CD4-positive, alpha-beta T cell treated with Interleukin-6 at 100 ng/mL for 8 hours (primary cell): ENCODE results near the gene AP2M1.
"Not testable (repeated sequence)": the region's sequence is repeated elsewhere in the genome, so short reads cannot be mapped to it uniquely, and the experiment has no call there.

Experiments
- DNase-seq: peaks from one replicate; pipeline ENCODE4 v3.0.0-alpha.2; 2020; ENCODE audit warnings: mixed read lengths, low spot score

Gene AP2M1

DNA sequence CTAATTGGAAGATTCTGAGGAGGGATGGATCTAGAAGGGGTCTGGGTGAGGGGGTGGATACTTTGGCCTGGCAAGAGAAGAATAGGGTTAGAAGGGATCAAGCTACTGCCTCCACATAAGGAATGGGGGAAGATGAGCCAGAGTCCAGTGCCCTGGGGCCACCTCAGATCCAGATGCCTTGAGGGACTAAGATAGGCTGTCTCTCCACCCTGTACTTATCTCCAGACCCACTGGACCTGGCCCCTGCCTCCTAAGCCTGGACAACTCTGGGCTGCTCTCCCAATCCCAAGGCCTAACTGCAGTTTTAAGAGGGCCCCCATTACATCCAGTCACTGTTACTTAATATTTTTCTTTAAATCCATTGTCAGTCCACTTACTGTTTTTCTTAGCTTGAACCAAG is 17.4 kb upstream of the AP2M1 start:
- DNase-seq = no peak

DNA sequence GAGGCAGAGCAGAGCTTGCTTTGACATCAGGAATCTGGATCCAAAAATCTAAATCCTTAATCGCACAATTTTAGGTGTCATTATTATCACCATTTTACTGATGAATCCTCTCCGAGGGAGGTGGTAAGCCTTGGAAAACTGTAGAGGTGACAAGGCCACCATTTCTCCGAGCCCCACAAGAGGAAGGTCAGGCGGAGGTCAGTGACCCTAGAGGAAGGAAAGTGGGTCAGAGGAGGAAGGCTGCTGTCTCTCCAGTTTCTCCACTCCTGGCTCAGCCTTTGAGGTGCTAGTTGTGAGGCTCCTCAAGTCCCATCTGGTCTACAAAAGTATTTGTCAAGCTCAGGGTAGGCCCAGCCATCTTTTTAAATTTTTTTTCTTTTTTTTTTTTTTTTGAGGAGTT is 16.3 kb upstream of the AP2M1 start:
- DNase-seq = no peak

GRCh38 chr3:184160456-184160855 is 14.2 kb upstream of the AP2M1 start:
- no peak for DNase-seq

DNA sequence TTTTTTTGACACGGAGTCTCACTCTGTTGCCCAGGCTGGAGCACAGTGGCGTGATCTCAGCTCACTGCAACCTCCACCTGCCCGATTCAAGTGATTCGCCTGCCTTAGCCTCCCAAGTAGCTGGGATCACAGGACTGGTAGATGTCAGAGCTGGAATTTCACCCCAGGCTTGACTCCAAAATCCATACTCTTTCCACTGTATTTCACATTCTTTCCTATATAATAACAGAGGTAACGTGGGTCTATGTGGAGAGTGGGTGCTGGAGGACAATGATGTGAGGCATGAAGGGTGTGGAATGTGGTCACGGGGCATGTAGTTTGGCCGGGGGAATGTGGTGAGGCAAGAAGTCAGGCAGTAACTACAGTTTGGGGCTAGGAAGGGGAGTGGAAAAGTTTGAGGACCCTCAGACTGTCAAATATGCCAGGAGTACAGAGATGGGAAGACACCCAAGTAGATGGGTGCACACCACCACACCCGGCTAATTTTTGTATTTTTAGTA is 12.0 kb upstream of the AP2M1 start:
- not testable (repeated sequence) for DNase-seq

GRCh38 chr3:184164648-184165330 is 9.9 kb upstream of the AP2M1 start:
- no peak for DNase-seq

- no peak for DNase-seq
Measured at GRCh38 chr3:184165543-184165942, 9.1 kb upstream of the AP2M1 start.

DNA sequence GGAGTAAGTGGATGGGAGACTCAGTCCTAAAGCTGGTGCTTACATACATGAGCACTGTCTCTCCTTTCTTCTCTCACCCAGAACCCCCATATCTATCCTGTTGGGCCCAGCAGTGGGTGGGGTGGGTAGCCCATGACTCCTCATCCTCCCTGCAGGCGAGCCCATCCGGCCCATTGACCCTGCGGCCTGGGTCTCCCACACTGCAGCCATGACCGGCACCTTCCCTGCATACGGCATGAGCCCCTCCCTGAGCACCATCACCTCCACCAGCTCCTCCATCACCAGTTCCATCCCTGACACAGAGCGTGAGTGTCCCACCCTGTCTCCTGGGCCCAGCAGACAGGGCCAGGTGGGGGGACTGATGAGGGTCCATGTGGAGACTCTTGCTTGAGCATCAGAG is 8.0 kb upstream of the AP2M1 start:
- DNase-seq = no peak

- DNase-seq = no peak
Measured at GRCh38 chr3:184167786-184168185, 6.9 kb upstream of the AP2M1 start.

GRCh38 chr3:184168363-184169120 is 6.1 kb upstream of the AP2M1 start:
- no peak for DNase-seq

DNA sequence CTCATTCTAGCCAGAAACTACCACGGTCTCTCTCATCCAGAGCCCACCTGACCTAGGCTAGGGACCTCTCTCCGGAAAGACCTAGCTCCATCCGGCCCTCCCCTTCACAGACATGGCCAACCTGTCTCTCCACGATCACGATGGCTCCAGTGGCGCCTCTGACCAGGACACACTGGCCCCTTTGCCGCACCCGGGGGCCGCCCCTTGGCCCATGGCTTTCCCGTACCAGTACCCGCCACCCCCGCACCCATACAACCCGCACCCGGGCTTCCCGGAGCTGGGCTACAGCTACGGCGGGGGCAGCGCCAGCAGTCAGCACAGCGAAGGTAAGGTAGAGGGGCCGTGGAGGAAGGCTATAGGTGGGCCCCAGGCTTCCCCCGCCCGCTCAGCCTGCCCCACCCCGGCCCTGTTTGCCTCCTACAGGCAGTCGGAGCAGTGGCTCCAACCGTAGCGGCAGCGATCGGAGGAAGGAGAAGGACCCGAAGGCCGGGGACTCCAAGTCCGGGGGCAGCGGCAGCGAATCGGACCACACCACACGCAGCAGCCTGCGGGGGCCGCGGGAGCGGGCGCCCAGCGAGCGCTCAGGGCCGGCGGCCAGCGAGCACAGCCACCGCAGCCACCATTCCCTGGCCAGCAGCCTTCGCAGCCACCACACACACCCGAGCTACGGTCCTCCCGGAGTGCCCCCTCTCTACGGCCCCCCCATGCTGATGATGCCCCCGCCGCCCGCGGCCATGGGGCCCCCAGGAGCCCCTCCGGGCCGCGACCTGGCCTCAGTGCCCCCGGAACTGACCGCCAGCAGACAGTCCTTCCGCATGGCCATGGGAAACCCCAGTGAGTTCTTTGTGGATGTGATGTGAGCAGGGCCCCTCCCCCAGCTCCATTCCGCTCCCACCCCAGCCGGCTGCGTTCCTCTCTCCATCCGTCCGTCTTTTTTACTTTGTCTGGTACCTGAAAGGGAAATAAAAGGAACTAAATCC is 4.5 kb upstream of the AP2M1 start:
- DNase-seq = no peak

DNA sequence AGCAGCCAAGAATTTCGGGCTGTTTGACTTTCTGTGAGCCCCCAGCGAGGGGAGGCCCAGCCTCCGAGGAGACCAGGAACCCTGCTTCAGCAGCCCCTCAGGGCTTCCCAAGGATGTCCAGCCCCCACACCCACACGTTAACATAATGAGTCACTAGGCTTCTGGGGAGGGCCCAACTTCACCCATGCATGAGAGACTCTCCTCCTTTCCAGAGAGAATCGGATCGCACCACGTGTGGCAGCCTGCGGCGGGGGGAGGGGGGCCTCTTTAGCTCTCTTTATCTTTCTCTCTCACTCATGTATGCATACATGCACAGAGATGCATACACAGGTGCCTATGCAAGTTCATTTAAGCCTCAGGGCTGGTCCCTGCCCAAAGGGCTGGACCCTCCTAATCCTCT is 3.1 kb upstream of the AP2M1 start:
- DNase-seq = no peak

- no peak for DNase-seq
Measured at GRCh38 chr3:184172681-184173373, 1.8 kb upstream of the AP2M1 start.

DNA sequence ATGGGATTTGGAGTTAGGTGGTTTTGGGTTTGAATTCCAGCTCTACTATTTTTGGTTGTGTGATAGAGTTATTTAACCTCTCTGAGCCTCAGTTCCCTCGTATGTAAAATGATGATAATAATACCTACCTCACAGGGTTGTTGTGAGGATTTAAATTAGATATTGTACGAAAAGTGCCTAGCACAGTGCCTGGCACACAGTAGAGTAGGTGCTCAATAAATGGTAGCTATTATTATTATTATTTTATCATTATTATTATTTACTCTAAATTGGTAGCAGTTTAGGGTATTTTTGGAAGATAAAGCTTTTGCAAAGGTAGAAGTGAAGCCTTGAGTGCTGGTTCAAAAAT is 1.3 kb upstream of the AP2M1 start:
- no peak for DNase-seq

- no peak for DNase-seq
Measured at GRCh38 chr3:184174284-184174645, 390 bp upstream of the AP2M1 start.

DNA sequence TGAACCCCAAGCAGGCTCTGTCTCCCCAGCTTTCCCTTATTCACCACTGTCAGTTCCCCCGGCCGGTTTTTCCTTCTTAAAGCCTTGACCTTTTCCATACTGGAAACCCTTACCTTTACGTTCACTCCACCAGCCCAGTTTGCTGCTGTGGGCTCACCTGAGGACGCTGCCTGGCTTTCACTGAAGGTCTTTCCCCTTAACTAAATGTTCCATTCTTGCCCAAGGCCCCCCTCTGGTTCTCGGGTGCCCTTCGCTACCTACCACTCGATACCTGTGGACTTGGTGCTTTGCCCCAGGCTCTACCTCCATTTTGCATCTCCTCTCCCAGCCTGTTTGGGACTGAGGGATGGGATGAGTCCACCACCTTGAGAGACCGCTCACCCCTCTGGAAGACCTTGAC is 851 bp downstream of the AP2M1 start:
- no peak for DNase-seq

DNA sequence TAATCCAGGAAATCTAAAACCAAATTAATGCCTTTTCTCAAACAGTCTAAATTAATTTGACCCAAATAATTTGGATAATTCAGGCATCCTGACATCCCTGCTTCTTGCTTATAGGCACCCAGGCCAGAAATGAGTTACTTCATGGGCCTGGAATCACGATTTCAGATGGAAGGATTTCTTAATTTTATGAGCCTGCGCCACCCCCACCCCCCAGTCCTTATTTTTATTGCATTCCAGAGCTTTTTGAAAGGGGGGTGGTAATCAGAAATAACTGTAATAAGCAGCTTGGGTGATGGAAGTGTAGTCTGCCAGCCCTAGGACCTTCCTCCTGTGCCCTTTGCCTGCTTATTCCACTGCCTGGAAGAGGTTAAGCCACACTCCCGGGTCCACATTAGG is 1.3 kb downstream of the AP2M1 start:
- no peak for DNase-seq

DNA sequence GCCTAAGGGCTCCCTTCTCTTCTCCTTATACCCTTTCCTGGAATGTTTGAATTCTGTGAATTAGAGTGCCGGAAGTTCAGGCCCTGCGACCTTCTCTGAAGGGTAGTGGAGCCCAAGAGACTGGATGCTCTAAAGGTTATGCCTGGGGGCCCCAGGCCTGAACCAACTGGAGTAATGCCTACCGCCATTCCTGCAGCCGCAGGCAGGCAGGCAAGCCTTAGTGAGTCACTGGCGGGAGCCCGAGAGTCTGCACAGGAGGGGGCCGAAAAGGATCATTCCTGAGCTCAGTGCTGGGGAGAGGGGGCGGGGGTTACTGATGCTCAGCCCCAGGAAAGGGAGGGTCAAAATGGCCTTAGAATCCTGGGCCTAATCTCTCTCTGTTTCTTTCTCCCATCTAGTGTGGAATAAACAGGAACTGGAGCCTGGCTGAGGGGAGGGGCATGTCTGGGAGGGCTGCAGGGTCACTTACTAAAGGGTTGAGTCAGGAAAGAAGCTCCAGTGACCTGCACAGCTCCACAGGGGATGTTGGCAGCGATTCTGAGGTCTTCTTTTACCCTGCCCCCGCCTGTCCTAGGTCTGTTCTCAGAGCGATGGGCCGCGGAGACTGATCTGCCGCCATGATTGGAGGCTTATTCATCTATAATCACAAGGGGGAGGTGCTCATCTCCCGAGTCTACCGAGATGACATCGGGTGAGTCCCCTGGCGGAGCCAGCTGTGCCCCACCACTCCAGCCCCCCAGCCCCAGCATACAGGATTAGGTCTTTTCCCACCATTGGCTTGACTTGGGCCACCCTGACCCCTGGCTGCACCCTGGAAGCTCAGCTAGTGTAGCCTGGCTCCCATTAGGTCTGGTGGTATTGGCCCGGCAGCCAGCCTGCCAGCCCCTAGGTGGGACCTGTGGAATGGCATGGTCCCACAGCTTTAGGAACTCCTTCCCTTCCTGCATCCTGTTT is 2.0 kb downstream of the AP2M1 start:
- no peak for DNase-seq

GRCh38 chr3:184177331-184177731 is 2.7 kb downstream of the AP2M1 start:
- DNase-seq = no peak

DNA sequence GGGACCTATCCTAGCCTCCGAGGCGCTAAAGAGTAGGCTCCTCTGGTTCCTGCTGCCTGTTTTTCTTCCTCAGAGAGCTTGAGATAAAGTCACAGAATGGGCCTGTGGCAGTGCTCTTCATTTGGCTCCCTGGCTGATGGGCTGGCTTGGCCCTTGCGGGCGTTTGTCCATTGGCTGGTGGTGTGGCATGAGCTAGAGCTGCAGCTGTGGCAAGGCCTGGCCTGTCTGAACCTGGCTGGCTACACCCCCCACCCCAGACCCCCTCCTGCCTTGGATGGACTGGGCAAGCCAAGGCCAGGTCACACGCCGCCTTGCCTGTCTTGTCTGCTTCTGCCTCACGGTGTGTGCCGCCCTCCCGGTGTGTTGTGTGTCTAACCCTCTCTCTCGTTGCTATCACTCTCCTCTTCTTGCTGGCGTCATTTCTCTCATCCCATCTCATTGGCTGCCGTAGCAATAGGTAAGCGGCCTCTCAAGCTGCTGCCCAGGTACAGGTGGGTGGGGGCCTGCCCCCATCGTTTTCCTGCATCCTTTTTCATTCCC is 3.2 kb downstream of the AP2M1 start:
- DNase-seq = no peak

DNA sequence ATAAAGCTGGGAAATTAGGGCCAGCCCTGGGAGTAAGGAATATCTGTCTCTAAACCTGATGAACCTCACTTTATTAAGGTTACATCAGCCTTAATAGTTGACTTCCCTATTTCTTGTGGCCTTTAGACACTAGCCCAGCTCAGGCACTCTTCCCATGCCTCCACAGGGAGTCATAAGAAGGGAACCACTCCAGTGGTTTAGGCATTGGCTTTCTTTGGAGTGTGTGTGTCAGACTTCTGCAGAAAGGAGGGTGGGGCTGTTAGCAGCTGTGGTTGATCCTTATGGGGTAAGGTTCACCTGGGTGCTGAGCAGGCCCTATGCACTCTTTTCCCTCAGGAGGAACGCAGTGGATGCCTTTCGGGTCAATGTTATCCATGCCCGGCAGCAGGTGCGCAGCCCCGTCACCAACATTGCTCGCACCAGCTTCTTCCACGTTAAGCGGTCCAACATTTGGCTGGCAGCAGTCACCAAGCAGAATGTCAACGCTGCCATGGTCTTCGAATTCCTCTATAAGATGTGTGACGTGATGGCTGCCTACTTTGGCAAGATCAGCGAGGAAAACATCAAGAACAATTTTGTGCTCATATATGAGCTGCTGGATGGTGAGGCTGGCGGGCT is 4.0 kb downstream of the AP2M1 start:
- DNase-seq = no peak
